Measurements from ENCODE around the gene PRR30.

Gene PRR30

GRCh38 chr2:27159271-27159670 lies 20.1 kb upstream of the PRR30 start:
- intact Hi-C loops (cut with DNase I; ENCODE audit: low total_unique reads): no loop called here
- DNase-seq: peak in 1 of 2 donors; percentile 12
- no peak for TF ChIP-seq CTCF (IDR thresholded peaks at IDR 0.05)

GRCh38 chr2:27158468-27158867 lies 19.3 kb upstream of the PRR30 start:
- intact Hi-C loops (cut with DNase I; ENCODE audit: low total_unique reads): no loop called here
- Histone ChIP-seq H3K36me3 (no peaks in the 10 kb centered on the region), H3K9me3 (no peaks in the 10 kb centered on the region), H3K27ac (no peak overlapping the region), H3K4me1 (no peaks in the 10 kb centered on the region), H3K4me3 (no peak overlapping the region), H3K27me3 (peaks cover 0 to 7% of the 10 kb centered on the region in 2 donors)
- peak in 1 of 2 donors; percentile 45 for DNase-seq
- TF ChIP-seq CTCF (IDR thresholded peaks at IDR 0.05): no peak

More at GRCh38 chr2:27159271-27159670, 20.1 kb upstream of the PRR30 start:
- no peak overlapping the region for H3K27ac ChIP-seq
- H3K36me3 ChIP-seq: no peaks in the 10 kb centered on the region
- H3K4me3 ChIP-seq: no peak overlapping the region
- H3K27me3 ChIP-seq: peaks cover 0 to 7% of the 10 kb centered on the region in 2 donors
- no peaks in the 10 kb centered on the region for H3K9me3 ChIP-seq
- H3K4me1 ChIP-seq: no peaks in the 10 kb centered on the region

- Histone ChIP-seq H3K4me3 (no peak overlapping the region), H3K9me3 (no peaks in the 10 kb centered on the region), H3K4me1 (no peaks in the 10 kb centered on the region), H3K27ac (no peak overlapping the region), H3K27me3 (peaks cover 0 to 13% of the 10 kb centered on the region in 2 donors), H3K36me3 (no peaks in the 10 kb centered on the region)
- no peak for TF ChIP-seq CTCF (IDR thresholded peaks at IDR 0.05)
- peak in 1 of 2 donors; percentile 60 for DNase-seq
- intact Hi-C loops (cut with DNase I; ENCODE audit: low total_unique reads): no loop called here
Measured at GRCh38 chr2:27155069-27155520, 15.9 kb upstream of the PRR30 start.

- Histone ChIP-seq H3K27ac (no peak overlapping the region), H3K4me1 (no peaks in the 10 kb centered on the region), H3K9me3 (no peaks in the 10 kb centered on the region), H3K4me3 (no peak overlapping the region), H3K27me3 (peaks cover 0 to 19% of the 10 kb centered on the region in 2 donors), H3K36me3 (no peaks in the 10 kb centered on the region)
- TF ChIP-seq CTCF (IDR thresholded peaks at IDR 0.05): no peak
- peak in 1 of 2 donors; percentile 41 for DNase-seq
- intact Hi-C loops (cut with DNase I; ENCODE audit: low total_unique reads): no loop called here
Measured at GRCh38 chr2:27154488-27154887, 15.3 kb upstream of the PRR30 start.

- TF ChIP-seq CTCF (IDR thresholded peaks at IDR 0.05): no peak
- Histone ChIP-seq H3K4me1 (no peaks in the 10 kb centered on the region), H3K36me3 (no peaks in the 10 kb centered on the region), H3K4me3 (no peak overlapping the region), H3K27me3 (peaks cover 0 to 28% of the 10 kb centered on the region in 2 donors), H3K27ac (no peak overlapping the region), H3K9me3 (no peaks in the 10 kb centered on the region)
- intact Hi-C loops (cut with DNase I; ENCODE audit: low total_unique reads): no loop called here
- peak in 1 of 2 donors; percentile 1 for DNase-seq
Measured at GRCh38 chr2:27152796-27153464, 13.7 kb upstream of the PRR30 start.

All from tibial artery (tissue), 4 donors.